ENCODE measurements around the gene TPPP. TPM values are rescaled to one million over a fixed set of nuclear protein-coding genes. Genes with fewer than 3 reads are reported as not detected.

The TPPP gene
- total RNA-seq, result 1.7 and 1.9 TPM in 2 replicates

GRCh38 chr5:693271-694041 is at the start of gene TPPP:
TPPP (minus strand) TSS chr5:693352; CDS start chr5:678060, 15,292 bp downstream.

GRCh38 chr5:611731-612486 is 81.2 kb downstream of the TPPP start, which contains the start of gene CEP72:
CEP72 (plus strand) TSS chr5:612340; CDS start chr5:612362, 22 bp downstream.

Other genes starting within 250 kb of the TPPP start
- gene SLC9A3, start 168.9 kb downstream of the TPPP start, total RNA-seq, result 2.6 and 3.9 TPM in 2 replicates
- gene CEP72, start 81.0 kb downstream of the TPPP start, total RNA-seq, result 5.7 and 7.1 TPM in 2 replicates
- 0.07 TPM in 1 of 2 replicates, not detected in the other for gene ZDHHC11B, start 91.4 kb upstream of the TPPP start, total RNA-seq
- 0.60 and 1.3 TPM in 2 replicates for gene ZDHHC11, start 157.6 kb upstream of the TPPP start, total RNA-seq
- 25.7 and 29.6 TPM in 2 replicates for gene BRD9, start 199.4 kb upstream of the TPPP start, total RNA-seq
- gene TRIP13, start 199.5 kb upstream of the TPPP start, total RNA-seq, result 34.3 and 45.1 TPM in 2 replicates